SK-N-SH treated with all-trans-retinoic acid at 6 μM for 48 hours (cell line): ENCODE data around the gene CDC42EP3.

Experiments used
- ATAC-seq: fragments of 200-7000 bp; cut with Tn5 transposase; 3 replicates; pipeline ENCODE4 v1.9.1; 2020; ENCODE audit warnings: mild to moderate bottlenecking, moderate library complexity
- ARNTL ChIP-seq: fragments of 450-650 bp; formaldehyde crosslinking; IDR thresholded peaks from 2 replicates; pipeline ENCODE4 v1.5.0; 2020; ENCODE audit warnings: low read depth, mild to moderate bottlenecking, moderate library complexity, borderline replicate concordance
- BACH2 ChIP-seq: fragments of 250-450 bp; sonication (Bioruptor Pico); IDR thresholded peaks from 2 replicates; pipeline ENCODE4 v1.9.0; 2021; ENCODE audit warnings: mild to moderate bottlenecking, borderline replicate concordance
- CSDC2 ChIP-seq: fragments of 250-450 bp; sonication (Bioruptor Pico); IDR thresholded peaks from 2 replicates; pipeline ENCODE4 v1.5.0; 2020; ENCODE audit warnings: mild to moderate bottlenecking, moderate library complexity
- ESRRG ChIP-seq: fragments of 250-450 bp; sonication (Bioruptor Pico); IDR thresholded peaks from 2 replicates; pipeline ENCODE4 v1.6.1; 2021; ENCODE audit warnings: mild to moderate bottlenecking
- GLIS3 ChIP-seq: fragments of 250-450 bp; sonication (Bioruptor Pico); IDR thresholded peaks from 2 replicates; pipeline ENCODE4 v1.5.0; 2020; ENCODE audit warnings: mild to moderate bottlenecking, moderate library complexity
- OSR1 ChIP-seq: fragments of 250-450 bp; sonication (Bioruptor Pico); IDR thresholded peaks from 2 replicates; pipeline ENCODE4 v1.8.0; 2022; ENCODE audit warnings: moderate library complexity, mild to moderate bottlenecking, inconsistent platforms
- POU6F1 ChIP-seq: fragments of 250-450 bp; sonication (Bioruptor Pico); IDR thresholded peaks from 2 replicates; pipeline ENCODE4 v1.8.0; 2021; ENCODE audit warnings: low read depth, mild to moderate bottlenecking, moderate library complexity, borderline replicate concordance
- PPARA ChIP-seq: fragments of 250-450 bp; sonication (Bioruptor Pico); IDR thresholded peaks from 2 replicates; pipeline ENCODE4 v1.5.0; 2020; ENCODE audit warnings: mild to moderate bottlenecking, borderline replicate concordance
- RARB ChIP-seq: fragments of 250-450 bp; sonication (Bioruptor Pico); IDR thresholded peaks from 2 replicates; pipeline ENCODE4 v1.8.0; 2021; ENCODE audit warnings: mild to moderate bottlenecking, moderate library complexity
- TCF4 ChIP-seq: fragments of 250-450 bp; sonication (Bioruptor Pico); IDR thresholded peaks from 2 replicates; pipeline ENCODE4 v1.8.0; 2021; ENCODE audit warnings: mild to moderate bottlenecking, moderate library complexity, borderline replicate concordance
- TOX ChIP-seq: fragments of 250-450 bp; sonication (Bioruptor Pico); IDR thresholded peaks from 2 replicates; pipeline ENCODE4 v1.8.0; 2021; ENCODE audit warnings: mild to moderate bottlenecking, moderate library complexity, borderline replicate concordance
- ZC3H10 ChIP-seq: fragments of 250-450 bp; sonication (Bioruptor Pico); IDR thresholded peaks from 2 replicates; pipeline ENCODE4 v1.5.1; 2021; ENCODE audit warnings: mild to moderate bottlenecking, moderate library complexity
- ZFP30 ChIP-seq: fragments of 450-650 bp; formaldehyde crosslinking; IDR thresholded peaks from 2 replicates; pipeline ENCODE4 v1.5.0; 2022; ENCODE audit warnings: mild to moderate bottlenecking, moderate library complexity
- ZNF565 ChIP-seq: fragments of 450-650 bp; formaldehyde crosslinking; conservative IDR thresholded peaks from 2 replicates; pipeline ENCODE4 v1.5.0; 2020; ENCODE audit warnings: low read depth, mild to moderate bottlenecking, moderate library complexity
- ZNF70 ChIP-seq: fragments of 450-650 bp; formaldehyde crosslinking; IDR thresholded peaks from 2 replicates; pipeline ENCODE4 v1.5.0; 2020; ENCODE audit warnings: mild to moderate bottlenecking, moderate library complexity
- ZNF8 ChIP-seq: fragments of 450-650 bp; formaldehyde crosslinking; IDR thresholded peaks from 2 replicates; pipeline ENCODE4 v1.5.0; 2020; ENCODE audit warnings: mild to moderate bottlenecking, moderate library complexity
- TF ChIP-seq, protein P1 (sequence below): fragments of 250-450 bp; sonication (Bioruptor Pico); IDR thresholded peaks from 2 replicates; pipeline ENCODE4 v1.8.0; 2020; ENCODE audit warnings: mild to moderate bottlenecking, moderate library complexity, borderline replicate concordance
- TF ChIP-seq, protein P2 (sequence below): fragments of 250-450 bp; sonication (Bioruptor Pico); IDR thresholded peaks from 2 replicates; pipeline ENCODE4 v1.5.1; 2020; ENCODE audit warnings: low read depth, mild to moderate bottlenecking, moderate library complexity
- TF ChIP-seq, protein P3 (sequence below): fragments of 250-450 bp; sonication (Bioruptor Pico); IDR thresholded peaks from 2 replicates; pipeline ENCODE4 v1.5.0; 2020; ENCODE audit warnings: mild to moderate bottlenecking, moderate library complexity

The CDC42EP3 gene

GRCh38 chr2:37649518-37649917 lies 21.9 kb downstream of the CDC42EP3 start:
- TF ChIP-seq ZNF565 (CRISPR knock-in tag) (no peak), TCF4 (no peak), ESRRG (CRISPR knock-in tag) (no peak), BACH2 (CRISPR knock-in tag) (no peak), GLIS3 (CRISPR knock-in tag) (no peak)
- TF ChIP-seq, protein P1, sequence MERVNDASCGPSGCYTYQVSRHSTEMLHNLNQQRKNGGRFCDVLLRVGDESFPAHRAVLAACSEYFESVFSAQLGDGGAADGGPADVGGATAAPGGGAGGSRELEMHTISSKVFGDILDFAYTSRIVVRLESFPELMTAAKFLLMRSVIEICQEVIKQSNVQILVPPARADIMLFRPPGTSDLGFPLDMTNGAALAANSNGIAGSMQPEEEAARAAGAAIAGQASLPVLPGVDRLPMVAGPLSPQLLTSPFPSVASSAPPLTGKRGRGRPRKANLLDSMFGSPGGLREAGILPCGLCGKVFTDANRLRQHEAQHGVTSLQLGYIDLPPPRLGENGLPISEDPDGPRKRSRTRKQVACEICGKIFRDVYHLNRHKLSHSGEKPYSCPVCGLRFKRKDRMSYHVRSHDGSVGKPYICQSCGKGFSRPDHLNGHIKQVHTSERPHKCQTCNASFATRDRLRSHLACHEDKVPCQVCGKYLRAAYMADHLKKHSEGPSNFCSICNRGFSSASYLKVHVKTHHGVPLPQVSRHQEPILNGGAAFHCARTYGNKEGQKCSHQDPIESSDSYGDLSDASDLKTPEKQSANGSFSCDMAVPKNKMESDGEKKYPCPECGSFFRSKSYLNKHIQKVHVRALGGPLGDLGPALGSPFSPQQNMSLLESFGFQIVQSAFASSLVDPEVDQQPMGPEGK (CRISPR knock-in tag): no peak
- TF ChIP-seq, all 23 proteins: peak for 0
- ATAC-seq: no peak

DNA sequence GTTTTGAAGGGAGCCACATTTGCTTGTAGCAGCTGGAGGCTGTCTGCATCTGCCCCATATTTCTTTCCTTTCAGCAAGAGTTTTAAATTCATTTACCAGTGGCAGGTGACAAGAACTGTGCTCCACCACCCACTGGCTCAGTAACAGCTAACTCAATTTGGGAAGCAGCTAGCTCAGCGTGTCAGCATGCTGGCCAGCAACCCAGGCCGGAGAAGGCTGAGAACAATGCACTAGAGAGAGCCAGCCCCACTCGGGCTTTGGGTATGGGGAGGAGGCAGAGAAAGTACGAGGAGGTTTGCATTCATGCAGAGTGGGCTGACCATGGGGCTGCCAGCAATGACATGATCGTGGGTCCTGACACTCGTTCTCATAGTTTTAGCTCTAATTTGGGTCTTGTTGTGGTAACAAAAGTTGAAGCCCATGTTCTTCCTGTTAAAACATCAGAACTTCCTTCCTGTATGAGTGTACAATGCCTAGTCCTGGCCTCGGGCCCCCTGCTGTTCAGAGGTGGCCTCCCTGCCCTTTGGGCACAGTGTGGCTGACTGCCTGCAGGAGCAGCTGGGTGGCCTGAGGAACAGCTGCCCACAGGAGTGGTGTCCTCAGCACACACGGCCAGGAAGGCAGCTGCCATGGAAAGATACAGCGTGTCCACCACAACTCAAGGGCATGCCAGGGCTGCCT lies 23.0 kb downstream of the CDC42EP3 start:
- no peak for TF ChIP-seq ESRRG (CRISPR knock-in tag)
- TF ChIP-seq, protein P2, sequence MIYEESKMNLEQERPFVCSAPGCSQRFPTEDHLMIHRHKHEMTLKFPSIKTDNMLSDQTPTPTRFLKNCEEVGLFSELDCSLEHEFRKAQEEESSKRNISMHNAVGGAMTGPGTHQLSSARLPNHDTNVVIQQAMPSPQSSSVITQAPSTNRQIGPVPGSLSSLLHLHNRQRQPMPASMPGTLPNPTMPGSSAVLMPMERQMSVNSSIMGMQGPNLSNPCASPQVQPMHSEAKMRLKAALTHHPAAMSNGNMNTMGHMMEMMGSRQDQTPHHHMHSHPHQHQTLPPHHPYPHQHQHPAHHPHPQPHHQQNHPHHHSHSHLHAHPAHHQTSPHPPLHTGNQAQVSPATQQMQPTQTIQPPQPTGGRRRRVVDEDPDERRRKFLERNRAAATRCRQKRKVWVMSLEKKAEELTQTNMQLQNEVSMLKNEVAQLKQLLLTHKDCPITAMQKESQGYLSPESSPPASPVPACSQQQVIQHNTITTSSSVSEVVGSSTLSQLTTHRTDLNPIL (CRISPR knock-in tag): no peak
- no peak for TF ChIP-seq GLIS3 (CRISPR knock-in tag)
- TF ChIP-seq ZFP30 (CRISPR knock-in tag): no peak
- no peak for TF ChIP-seq CSDC2 (CRISPR knock-in tag)
- no peak for TF ChIP-seq PPARA (CRISPR knock-in tag)
- TF ChIP-seq ZNF565 (CRISPR knock-in tag): no peak
- TF ChIP-seq TOX (CRISPR knock-in tag): no peak
- no peak for TF ChIP-seq BACH2 (CRISPR knock-in tag)
- TF ChIP-seq, all 23 proteins: peak for 0
- no peak for ATAC-seq

- ATAC-seq: no peak
Observed at GRCh38 chr2:37647971-37648330, 23.5 kb downstream of the CDC42EP3 start.

DNA sequence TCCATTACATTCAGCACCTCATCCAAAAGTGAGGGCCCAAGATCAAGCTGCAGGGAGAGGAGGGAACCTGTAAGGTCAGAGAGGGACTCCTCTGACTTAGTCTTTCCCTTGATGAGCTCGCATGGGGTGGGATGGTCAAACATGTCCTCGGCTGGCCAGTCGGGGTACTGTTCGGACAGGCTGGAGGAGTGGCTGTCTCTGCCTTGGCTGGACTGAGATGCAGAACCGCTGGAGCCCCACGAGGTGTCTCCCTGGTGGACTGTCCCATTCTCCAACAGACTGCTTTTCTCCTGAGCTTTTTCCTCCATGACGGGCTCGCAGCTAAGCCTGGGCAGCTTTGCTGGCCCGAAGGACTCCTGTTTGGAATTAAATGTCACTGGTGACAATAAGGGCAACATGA lies 25.6 kb downstream of the CDC42EP3 start:
- peak; percentile 11; the same call in 1 of the 3 replicates for ATAC-seq
- TF ChIP-seq RARB (CRISPR knock-in tag) (no peak), GLIS3 (CRISPR knock-in tag) (no peak), PPARA (CRISPR knock-in tag) (no peak), ZNF70 (CRISPR knock-in tag) (no peak), POU6F1 (CRISPR knock-in tag) (no peak)

More at GRCh38 chr2:37647971-37648330, 23.5 kb downstream of the CDC42EP3 start:
- TF ChIP-seq OSR1 (CRISPR knock-in tag) (no peak), TOX (CRISPR knock-in tag) (no peak), ZNF8 (no peak), CSDC2 (CRISPR knock-in tag) (no peak), TCF4 (no peak), ZC3H10 (CRISPR knock-in tag) (no peak), ZFP30 (CRISPR knock-in tag) (no peak)

- ATAC-seq: peak; percentile 15; the same call in 2 of the 3 replicates
- no peak for TF ChIP-seq GLIS3 (CRISPR knock-in tag)
- no peak for TF ChIP-seq PPARA (CRISPR knock-in tag)
- no peak for TF ChIP-seq BACH2 (CRISPR knock-in tag)
- TF ChIP-seq ARNTL (CRISPR knock-in tag): no peak
- no peak for TF ChIP-seq ZFP30 (CRISPR knock-in tag)
- no peak for TF ChIP-seq ZNF8
- no peak for TF ChIP-seq TOX (CRISPR knock-in tag)
- no peak for TF ChIP-seq RARB (CRISPR knock-in tag)
- TF ChIP-seq, protein P3, sequence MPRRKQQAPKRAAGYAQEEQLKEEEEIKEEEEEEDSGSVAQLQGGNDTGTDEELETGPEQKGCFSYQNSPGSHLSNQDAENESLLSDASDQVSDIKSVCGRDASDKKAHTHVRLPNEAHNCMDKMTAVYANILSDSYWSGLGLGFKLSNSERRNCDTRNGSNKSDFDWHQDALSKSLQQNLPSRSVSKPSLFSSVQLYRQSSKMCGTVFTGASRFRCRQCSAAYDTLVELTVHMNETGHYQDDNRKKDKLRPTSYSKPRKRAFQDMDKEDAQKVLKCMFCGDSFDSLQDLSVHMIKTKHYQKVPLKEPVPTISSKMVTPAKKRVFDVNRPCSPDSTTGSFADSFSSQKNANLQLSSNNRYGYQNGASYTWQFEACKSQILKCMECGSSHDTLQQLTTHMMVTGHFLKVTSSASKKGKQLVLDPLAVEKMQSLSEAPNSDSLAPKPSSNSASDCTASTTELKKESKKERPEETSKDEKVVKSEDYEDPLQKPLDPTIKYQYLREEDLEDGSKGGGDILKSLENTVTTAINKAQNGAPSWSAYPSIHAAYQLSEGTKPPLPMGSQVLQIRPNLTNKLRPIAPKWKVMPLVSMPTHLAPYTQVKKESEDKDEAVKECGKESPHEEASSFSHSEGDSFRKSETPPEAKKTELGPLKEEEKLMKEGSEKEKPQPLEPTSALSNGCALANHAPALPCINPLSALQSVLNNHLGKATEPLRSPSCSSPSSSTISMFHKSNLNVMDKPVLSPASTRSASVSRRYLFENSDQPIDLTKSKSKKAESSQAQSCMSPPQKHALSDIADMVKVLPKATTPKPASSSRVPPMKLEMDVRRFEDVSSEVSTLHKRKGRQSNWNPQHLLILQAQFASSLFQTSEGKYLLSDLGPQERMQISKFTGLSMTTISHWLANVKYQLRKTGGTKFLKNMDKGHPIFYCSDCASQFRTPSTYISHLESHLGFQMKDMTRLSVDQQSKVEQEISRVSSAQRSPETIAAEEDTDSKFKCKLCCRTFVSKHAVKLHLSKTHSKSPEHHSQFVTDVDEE (CRISPR knock-in tag): no peak
Observed at GRCh38 chr2:37645362-37645761, 26.1 kb downstream of the CDC42EP3 start.
